SIG-M5 (cell line): ENCODE measurements around the gene ETF1.

Source experiments
- DNase-seq: peaks from one replicate; lab custom pipeline; 2025; lab: John Stamatoyannopoulos, UW

The ETF1 gene

GRCh38 chr5:138463419-138464007 lies 79.5 kb downstream of the ETF1 start:
- no peak for DNase-seq

- DNase-seq, result no peak
Measured at GRCh38 chr5:138461343-138462125, 81.5 kb downstream of the ETF1 start.

- no peak for DNase-seq
Measured at GRCh38 chr5:138460032-138460693, 82.9 kb downstream of the ETF1 start.

GRCh38 chr5:138459311-138459933 lies 83.6 kb downstream of the ETF1 start:
- no peak for DNase-seq

GRCh38 chr5:138458856-138459255 lies 84.2 kb downstream of the ETF1 start:
- no peak for DNase-seq

GRCh38 chr5:138458384-138458783 lies 84.7 kb downstream of the ETF1 start:
- no peak for DNase-seq

- DNase-seq, result no peak
Measured at GRCh38 chr5:138457531-138458275, 85.3 kb downstream of the ETF1 start.
